DMS 273 treated with DMSO at 0.1 percent for 48 hours (cell line): ENCODE data around the gene ATP12A.

Experiments used
- DNase-seq: peaks from one replicate; lab custom pipeline; 2025; lab: John Stamatoyannopoulos, UW

Gene ATP12A

DNA sequence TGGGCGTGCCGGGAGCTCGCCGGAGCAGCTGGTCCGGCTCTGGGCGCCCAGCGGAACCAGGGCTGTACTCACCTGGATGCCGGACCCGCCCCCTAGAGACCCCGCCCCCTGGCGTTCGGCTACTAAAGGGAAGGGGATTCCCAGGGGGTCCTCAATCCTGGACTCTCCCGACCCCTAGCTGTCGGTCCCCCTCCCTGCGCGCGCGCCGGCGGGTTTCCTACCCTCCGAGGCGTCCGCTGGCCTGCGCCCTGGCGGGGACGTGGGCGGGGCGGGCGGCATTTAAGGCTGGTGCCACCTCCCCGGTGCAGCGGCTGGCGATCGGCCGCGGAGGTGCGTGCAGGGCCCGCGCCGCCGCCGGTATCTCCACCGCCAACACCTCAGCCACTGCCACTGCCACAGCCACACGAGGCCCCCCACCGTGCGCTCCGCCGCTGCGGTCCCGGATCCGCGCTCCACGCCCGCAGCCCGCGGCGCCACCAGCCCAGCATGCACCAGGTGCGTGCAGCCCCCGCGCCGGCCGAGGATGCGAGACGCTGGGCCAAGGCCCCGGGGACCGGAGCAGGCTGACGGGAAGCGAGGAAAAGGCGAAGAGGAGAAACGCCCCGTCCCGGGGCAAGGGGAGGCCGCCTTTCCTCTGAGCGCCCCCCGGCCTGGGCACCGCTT, at the start of gene ATP12A:
Gene ATP12A, plus strand, starts transcription at position 151 of the 663 bp plus-strand sequence. Its CDS starts 336 bp downstream, at position 487.
- no peak for DNase-seq

DNA sequence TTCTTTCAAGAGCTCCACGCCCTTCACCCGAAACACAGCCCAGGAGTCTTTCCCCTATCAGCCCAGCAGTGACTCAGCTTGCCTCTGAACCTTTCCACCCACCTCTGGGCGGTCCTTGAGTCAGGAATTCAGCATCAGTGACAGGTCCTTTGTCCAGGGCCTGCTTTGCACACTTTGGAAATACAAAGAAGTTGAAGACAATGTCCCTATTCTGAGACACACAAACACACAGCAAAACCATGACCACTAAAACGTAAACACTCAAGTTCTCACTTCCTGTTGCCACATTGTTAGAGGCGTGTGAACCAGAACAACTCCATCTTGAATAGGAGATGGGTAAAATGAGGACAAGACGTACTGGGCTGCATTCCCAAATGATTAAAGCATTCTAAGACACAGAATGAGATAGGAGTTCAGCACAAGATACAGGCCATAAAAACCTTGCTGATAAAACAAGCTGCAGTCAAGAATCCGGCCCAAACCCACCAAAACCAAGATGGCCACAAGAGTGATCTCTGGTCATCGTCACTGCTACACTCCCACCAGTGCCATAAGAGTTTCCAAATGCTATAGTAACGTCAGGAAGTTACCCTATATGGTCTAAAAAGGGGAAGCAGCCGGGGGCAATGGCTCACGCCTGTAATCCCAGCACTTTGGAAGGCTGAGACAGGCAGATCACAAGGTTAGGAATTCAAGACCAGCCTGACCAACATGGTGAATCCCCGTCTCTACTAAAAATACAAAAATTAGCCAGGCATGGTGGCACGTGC, 49.2 kb upstream of the ATP12A start:
- DNase-seq = no peak

DNA sequence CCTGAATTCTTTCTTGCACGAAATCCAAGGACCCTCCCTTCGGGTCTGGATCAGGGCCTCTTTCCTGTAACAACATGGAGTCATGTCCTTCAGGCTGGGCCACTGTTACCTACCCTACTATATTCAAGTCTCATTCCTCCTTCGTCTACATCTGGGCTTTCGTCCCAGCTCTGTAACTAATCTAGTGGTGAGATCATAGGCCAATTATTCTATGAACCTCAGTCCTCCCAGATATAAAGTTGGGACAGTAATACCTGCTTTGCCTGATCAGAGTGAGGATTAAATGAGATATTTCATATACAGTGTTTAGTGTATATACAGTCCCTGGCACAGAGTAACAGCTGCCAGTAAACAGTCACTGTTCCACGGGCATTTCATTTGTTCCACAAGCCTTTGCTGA, 48.3 kb upstream of the ATP12A start:
- DNase-seq = no peak

DNA sequence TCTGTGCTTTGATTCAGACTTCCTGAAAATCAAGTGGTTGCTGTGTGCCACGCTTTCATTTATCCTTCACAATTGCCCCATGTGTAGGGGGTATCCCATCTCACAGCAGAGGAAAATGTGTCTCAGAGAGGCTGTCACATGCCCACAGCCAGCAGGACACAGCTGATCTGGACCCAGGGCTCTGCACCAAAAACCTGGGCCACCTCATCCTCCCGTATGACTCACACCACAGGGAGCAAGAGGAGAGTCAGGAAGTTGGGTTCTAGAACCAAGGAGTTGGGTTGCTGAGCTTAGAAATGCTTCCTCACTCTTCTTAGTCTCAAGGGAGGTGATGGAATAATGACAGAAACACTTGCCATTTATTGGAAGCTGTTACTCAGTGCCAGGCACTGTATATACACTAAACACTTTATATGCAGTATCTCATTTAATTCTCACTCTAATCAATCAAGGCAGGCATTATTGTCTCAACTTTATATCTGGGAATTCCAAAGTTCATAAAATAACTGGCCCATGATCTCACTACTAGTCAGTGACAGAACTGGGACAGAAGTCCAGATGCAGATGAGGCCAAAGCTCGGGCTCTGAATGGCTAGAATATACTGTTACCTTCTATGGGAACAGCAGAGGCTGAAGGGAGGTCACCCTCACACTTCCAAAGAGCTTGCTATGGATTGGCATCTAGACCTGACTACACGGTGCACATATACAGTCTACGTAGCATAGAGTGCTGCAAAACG, 47.7 kb upstream of the ATP12A start:
- no peak for DNase-seq

DNA sequence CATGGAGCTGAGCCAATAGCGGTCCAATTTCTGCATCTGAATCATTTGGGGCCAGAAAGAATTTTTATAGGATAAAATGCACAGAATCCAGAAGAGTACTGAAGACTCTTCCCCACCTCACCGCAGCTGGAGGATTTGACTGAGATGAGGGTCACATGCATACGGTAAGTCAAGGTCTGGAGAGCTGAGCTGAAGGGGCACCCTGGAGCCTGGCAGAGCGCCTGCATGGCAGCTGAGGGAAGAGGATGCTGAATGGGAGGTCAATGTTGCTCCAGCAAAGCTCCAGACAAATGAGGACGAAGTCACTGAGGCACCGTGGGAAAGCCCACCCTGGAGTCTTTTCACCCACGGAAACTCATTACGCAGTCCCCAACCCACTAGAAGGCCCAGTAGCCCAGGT, 43.4 kb upstream of the ATP12A start:
- no peak for DNase-seq

DNA sequence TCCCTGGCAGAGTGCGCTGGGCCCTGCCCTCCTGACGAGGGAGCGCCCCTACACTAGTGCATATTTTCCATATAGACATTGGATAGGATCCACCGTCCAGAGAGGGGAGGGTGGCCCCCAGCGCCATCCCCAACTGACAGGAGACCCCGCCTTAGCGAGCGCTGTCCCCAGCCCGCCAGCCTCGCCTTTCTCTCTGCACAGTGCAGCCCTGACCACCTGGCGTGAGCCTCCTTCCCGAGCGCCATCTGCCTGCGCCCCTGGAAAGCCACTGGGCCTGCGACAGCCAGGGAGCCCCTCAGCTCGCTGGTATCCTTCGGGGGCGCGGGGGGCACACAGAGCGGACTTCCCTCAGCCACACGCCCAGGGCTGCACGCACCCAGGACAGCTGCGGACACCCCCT, 42.1 kb upstream of the ATP12A start:
- no peak for DNase-seq

DNA sequence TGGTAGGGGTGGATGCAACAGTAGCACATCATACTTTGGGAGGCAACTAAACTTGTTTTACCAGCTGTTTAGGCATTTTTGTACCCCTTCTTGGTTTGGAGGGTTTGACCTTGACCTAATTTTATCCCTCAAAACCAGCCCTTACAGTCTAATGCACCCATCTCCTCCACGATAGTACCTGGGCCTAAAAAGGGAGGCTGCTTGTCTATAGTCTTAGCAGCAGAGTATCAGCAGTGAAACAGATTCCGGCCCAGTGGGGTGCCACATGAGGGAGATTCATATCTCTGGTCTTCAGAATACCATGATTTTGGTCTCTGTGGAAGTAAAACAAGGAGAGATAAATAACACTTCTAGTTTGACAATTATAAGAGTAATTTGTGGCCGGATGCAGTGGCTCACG, 39.5 kb upstream of the ATP12A start:
- DNase-seq = no peak

DNA sequence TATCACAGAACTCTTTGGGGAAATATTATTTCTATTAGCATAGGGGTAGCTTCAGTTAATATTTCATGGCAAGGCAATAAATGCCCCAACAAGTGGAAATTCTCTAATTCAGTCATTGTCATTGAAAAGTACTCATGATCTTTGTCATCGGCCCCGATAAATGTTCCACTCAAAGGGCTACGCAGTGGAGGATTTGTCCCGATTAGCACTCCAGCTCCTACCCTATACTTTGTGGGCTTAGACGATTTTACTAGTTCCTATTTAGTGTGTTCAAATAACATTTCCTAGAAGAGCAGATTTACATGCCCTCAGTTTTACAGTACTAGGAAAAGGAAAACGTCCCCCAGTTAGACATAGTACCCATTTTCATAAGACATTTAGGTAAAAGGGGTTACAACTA, 38.0 kb upstream of the ATP12A start:
- no peak for DNase-seq

DNA sequence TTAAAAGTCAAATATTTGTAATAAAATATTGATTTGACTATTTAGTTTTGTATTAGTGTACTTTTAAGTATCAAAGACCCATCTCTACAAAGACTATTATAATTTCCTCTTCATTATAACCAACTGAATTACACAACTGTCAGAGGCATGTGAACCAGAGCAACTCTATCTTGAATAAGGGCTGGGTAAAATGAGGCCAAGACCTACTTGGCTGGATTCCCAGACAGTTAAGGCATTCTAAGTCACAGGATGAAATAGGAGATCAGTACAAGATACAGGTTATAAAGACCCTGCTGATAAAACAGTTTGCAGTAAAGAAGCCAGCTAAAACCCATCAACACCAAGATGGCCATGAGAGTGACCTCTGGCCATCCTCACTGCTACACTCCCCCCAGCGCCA, 36.2 kb upstream of the ATP12A start:
- no peak for DNase-seq

DNA sequence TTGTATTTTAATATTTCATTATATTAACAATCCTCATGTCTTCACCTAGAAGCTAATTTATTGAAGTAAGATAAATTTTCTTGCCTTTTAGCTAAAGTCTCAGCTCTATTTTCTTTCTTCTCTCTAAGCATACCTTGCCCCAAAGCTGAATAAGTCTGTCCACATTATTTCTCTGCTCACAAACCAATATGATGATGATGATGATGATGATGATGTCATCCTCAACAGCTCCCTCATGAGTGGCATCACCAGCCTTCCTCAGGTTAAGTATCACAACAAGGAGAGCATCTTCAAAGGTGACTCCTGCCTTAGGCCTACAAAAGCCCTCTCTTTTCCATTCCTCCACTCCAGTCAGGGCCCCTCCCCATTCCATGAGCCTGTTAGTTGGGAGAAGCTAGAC, 31.9 kb upstream of the ATP12A start:
- DNase-seq = no peak

DNA sequence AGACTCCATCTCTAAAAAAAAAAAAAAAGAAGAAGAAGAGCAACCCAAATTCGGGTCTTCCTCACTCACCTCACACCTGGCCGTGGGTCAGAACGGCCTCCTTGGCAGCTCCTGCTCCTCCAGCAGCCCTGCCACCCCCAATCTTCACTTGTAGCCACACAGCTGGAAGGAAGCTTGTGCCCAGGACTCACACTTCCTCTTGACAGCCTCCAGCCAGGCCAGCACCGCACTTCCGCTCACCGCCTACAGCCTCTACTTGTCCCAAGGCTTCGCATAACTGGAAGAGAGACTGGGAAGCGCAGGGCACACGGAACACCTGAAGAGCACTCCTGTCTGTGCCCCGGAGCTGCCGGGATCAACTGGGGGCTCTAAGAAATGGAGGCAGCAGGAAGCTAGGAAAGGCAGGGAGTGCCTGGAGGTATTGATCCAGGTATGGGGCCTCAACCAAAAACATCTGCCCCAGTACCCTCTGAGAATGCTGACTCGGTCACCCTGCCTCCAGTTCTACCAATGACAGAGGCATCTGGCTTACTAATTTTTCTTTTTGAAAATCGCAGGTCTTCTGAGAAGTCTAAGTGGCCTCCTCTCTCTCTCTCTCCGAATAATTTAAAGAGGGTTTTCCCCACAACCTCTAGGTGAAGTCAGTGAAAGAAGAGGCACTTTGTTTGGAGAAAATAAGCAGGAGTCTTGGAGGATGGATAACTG, 31.1 kb upstream of the ATP12A start:
- no peak for DNase-seq

DNA sequence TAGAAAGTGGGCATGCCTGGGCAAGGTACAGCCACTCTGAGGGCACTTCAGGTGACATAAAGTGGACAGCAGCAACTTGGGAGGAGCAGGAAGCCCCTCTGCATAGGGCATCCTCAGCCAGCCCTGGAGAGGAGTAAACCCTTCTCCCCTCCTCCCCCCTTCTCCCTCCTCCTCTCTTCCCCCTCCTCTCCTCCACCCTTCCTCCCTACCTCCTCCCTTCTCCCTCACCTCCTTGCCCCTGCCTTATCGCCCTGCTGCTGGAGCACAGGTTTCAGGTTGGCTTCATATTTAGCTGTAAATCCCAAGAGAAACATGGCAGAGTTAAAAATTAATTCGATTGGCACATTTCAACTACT, 30.5 kb upstream of the ATP12A start:
- no peak for DNase-seq

DNA sequence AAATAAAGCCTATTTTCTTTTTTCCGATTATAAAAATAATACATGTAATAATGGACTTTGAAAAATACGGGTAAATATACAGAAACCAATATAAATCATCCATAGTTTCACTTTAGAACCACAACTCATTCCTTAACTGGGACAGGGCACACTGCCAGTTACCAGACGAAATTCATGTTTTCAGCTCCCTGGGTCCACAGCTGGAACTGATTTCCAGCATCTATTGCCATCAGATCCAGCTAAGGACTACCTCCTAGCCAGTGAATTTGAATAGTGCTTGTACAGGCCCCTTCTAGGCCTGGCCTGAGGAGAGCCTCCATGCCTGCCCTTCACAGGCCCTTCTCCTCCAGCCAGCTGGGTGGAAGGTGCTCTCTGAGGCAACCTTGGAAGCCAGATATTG, 30.0 kb upstream of the ATP12A start:
- no peak for DNase-seq

DNA sequence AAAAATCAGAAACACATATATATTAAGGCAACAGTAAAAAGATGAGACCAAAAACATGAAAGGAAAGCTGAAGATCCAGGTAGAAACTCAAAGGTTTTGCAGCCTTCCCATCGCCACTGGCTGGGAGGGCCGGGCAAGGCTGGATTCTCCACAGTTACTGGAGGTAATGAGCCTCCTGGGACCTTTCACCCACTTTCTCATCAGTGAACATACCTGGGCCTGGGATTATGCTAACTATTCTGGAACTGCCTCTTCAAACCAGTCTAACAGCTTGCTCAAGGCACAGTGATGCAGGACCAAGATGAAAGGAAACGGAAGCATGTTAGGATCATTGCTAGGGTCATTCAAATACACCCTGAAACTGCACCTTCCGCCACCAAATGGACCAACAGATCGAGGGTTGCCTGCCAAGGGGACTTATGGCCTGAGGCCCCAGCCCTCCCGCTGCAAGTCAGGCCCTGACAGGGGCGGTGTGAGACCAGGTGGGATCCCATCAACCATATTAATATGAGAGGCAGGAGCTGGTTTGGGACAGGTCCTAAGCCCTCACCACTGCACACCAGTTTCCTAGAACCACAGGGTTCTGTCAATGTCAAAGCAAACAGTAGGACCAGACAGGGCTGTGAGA, 28.4 kb upstream of the ATP12A start:
- DNase-seq = no peak

DNA sequence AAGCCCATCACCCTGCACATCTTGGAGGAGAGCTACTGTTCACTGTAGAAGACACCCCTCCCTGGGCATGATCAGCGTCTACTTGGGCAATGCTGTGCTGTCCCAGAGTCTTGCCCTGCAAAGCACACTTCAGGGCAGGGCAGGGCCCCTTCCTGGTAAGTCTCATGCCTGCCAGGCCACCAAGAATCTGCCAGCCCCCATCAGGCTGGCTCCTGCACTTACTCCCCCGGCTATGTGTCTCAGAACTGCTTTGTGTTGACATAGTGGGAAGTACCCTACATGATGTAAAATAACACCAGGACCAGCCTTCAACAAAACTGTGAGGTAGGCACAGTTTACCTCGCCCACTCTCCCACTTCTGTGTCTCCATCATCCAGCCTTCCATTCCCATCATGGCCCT, 27.8 kb upstream of the ATP12A start:
- no peak for DNase-seq

DNA sequence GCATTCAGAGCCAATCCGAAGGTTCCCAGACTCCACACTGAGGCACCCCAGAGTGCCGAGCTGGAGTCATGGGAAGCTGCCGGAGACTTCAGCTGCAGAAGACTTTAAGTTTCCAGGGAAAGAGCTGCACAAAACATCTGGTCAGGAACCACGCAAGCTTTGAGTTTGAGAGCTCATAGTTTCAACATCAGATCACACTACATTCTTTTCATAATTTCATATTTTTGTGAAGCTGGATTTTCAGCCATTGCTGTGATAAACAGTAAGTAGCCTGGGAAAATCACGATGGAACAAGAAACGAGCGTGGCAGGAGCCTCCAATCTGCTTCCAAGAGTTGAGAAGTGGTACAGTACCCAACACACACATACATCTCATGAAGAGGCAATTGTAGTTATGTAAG, 25.5 kb upstream of the ATP12A start:
- DNase-seq = no peak

DNA sequence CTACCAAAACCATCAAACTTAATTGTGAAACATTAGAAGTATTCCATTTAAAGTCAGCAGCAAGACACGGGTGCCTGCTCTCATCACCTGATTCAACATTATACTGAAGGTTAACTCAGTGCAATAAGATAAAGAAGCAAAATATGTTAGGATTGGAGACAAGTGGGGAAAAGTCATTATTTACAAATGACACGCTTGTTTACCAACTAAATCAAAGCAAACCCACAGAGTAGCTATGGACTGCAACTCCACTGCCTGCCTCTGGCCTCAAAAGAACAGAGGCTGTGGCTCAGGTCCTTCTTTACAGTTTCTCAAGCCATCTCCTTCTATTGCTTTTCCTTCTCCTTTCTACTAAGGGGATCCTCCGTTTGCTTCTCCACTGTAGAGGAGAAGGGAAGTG, 21.0 kb upstream of the ATP12A start:
- DNase-seq = no peak

DNA sequence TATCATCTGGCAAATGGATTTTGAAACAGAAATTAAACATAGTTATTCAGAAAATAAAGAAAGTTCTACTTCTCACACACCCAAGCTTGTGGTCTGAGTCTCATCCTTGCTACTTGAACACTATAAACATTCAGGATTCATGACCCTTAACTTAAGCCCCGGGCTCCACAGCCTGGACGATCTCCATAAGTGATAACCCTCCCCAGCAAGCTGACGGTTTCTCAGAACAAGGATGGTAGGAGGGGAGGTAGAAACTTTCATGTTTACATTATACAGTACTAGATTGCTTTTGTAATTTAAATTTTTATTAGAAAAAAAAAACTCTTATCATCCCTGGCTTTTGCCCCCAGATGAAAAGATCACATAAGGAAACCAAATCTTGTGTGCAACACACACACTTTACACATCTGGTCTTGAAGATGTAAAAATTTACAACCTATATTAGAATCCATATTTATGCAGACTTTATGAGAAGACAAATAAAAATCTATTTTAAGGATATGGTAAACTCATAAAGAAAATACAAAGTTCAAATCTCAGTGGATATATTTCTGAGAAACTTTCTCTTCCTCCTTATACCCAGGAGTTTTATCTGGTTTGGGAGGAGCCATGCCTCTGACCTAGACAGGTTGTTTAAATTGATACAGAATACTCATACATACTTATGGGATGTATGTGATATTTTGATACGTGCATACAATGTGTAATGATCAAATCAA, 20.0 kb upstream of the ATP12A start:
- no peak for DNase-seq

DNA sequence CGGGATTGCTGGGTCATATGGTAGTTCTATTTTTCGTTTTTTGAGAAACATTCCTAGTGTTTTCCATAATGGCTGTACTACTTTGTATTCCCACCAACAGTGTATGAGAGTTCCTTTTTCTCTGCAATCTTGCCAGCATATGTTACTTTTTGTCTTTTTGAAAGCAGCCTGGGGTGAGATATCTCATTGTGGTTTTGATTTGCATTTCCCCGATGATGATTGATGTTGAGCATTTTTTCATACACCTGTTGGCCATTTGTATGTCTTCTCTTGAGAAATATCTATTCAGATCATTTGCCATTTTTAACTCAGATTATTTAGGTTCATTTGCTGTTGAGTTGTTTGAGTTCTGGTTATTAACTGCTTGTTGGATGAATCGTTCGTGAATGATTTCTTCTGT, 18.5 kb upstream of the ATP12A start:
- no peak for DNase-seq

DNA sequence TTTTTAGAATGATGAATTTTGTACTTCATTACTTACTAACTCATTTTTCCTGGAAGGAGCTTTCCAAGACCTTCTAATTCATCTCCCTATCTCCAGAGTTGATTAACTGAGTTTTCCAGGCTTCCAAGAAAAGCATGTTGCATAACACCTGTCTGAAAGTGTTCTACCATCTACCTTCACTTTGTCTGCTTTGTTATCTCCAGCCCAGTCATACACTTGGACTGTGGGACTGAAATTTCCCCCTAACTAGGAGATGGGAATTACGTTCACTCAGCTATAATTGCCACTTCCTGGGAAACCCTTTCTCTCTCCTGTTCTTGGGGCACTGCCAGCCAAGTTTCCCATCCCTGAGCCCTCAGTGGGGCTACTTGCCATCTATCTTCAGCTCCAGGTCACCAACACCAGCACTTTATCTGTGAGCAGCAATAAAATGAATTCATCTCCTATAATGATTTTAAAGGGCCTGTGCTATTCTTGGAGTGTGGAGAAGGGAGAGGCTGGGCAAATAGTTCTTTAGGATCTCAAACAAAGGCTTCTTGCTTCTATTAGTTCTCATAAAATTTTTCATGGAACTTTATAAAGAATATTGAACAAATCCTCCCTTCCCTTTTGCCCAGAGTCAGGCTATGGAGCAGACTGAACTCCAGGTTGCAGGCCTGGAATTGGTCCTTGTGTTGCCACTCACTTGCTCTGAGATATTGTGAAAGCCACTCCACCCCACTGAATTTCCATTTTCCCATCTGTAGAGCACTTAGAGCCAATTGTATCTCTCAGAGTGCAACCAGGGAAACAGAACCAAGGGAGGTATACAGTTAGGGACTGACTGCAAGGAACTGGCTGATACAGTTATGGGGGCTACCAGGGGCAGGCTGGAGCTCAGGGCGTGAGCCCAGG, 17.8 kb upstream of the ATP12A start:
- no peak for DNase-seq

DNA sequence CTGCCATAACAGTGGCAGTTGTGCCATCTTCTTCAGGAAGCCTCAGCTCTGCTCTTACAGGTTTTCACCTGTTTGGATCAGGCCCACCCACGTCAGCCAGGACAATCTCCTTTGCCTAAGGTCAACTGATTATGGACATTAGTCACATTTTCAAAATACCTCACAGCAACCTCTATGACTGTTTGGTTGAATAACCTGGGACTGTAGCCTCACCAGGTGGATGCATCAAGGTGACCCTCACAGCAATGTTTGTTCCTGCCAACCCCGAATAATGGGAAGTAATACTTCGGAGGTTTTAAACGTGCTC, 17.2 kb upstream of the ATP12A start:
- DNase-seq = no peak
